ENCODE results near the gene SRRM3. TPM values are rescaled to one million over a fixed set of nuclear protein-coding genes. Genes with fewer than 3 reads are reported as not detected.

SRRM3 gene
- polyA plus RNA-seq, 2 of the 4 experiments (the other 2 are of a cell fraction), result 2.4 to 7.0 TPM

DNA sequence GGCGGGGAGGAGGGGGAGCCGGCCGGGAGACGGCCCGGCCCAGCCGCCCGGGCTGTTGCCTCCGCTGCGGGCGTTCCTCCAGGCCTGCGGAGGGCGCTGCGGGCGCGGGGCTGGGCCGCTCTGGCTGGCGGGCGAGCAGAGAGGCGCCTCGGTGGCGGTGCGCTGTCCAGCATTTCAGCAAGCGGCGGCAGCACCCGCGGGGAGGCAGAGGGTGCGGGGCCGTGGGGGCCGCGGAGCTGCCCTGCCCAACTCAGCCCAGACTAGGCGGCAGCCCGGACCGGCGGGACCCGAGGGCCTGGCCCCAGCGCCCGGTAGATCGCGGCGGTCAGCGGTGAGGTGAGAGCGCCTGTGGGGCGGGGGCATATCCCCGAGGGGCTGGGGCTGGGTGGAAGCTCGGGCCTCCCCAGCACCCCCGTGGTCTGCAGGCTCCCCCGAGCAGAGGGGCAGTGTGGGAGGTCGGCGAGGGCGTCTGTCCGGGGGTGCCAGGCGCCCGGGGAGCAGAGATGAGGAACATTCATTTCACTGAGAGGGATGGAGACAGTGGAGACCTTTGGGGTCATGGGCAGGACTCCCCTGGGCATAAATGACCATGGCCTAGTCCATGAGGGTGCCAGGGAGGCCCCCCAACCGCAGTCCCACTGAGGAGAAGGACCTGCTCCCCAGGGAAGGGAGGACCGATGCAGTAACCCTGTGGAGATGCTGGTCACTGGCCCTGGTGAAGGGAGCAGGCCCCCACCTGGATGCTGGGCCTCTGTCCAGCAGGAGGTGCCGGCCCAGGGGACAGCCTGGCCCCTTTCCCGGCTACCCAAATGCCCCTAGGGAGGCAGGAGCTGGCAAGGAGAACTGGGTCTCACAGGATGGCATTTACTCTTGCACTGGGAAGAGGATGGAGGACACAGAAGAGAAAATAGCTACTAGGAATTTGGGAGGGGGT is at the start of gene SRRM3 (continued):
- TF ChIP-seq, protein P1, sequence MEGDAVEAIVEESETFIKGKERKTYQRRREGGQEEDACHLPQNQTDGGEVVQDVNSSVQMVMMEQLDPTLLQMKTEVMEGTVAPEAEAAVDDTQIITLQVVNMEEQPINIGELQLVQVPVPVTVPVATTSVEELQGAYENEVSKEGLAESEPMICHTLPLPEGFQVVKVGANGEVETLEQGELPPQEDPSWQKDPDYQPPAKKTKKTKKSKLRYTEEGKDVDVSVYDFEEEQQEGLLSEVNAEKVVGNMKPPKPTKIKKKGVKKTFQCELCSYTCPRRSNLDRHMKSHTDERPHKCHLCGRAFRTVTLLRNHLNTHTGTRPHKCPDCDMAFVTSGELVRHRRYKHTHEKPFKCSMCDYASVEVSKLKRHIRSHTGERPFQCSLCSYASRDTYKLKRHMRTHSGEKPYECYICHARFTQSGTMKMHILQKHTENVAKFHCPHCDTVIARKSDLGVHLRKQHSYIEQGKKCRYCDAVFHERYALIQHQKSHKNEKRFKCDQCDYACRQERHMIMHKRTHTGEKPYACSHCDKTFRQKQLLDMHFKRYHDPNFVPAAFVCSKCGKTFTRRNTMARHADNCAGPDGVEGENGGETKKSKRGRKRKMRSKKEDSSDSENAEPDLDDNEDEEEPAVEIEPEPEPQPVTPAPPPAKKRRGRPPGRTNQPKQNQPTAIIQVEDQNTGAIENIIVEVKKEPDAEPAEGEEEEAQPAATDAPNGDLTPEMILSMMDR (IDR thresholded peaks at IDR 0.05), result peak; percentile 73
- TF ChIP-seq ZC3H11A (IDR thresholded peaks at IDR 0.05) (no peak), CEBPB (IDR thresholded peaks at IDR 0.05) (no peak), RARB (CRISPR knock-in tag; IDR thresholded peaks at IDR 0.05) (no peak), FOSL2 (IDR thresholded peaks at IDR 0.05) (no peak), FOSL2 (CRISPR knock-in tag; IDR thresholded peaks at IDR 0.05) (peak; percentile 28; the same call in 1 of the 2 replicates), NFE2L2 (conservative IDR thresholded peaks at IDR 0.05; ENCODE audit: low read length) (no peak), CBX2 (IDR thresholded peaks at IDR 0.05; ENCODE audit: borderline replicate concordance, low read depth) (no peak), MAZ (IDR thresholded peaks at IDR 0.05; ENCODE audit: borderline replicate concordance, low read depth, low read length) (no peak), NPAS2 (CRISPR knock-in tag; IDR thresholded peaks at IDR 0.05; ENCODE audit: borderline replicate concordance) (no peak), RFX5 (IDR thresholded peaks at IDR 0.05) (no peak), CHD2 (IDR thresholded peaks at IDR 0.05; ENCODE audit: low read length, partially characterized antibody) (no peak), CHD4 (IDR thresholded peaks at IDR 0.05; ENCODE audit: borderline replicate concordance) (no peak), HEYL (CRISPR knock-in tag; IDR thresholded peaks at IDR 0.05) (0 out of 2 replicates have a peak, but pooled peaks have one; percentile 60), ZNF302 (CRISPR knock-in tag; IDR thresholded peaks at IDR 0.05) (no peak), GATA3 (IDR thresholded peaks at IDR 0.05; ENCODE audit: borderline replicate concordance) (peak; percentile 24; the same call in 1 of the 2 replicates), SMC3 (IDR thresholded peaks at IDR 0.05) (peak; percentile 63), RAD21 (conservative IDR thresholded peaks at IDR 0.05 in 1 of 2, IDR thresholded peaks at IDR 0.05 in 1 of 2) (peak in 1 of 2 experiments; percentile 41; a peak in 2 of 5 replicates), PHF8 (IDR thresholded peaks at IDR 0.05; ENCODE audit: borderline replicate concordance, low read depth) (no peak), HOXA7 (CRISPR knock-in tag; IDR thresholded peaks at IDR 0.05) (no peak), MYC (IDR thresholded peaks at IDR 0.05; ENCODE audit: borderline replicate concordance, low read length) (no peak), TP53 (CRISPR knock-in tag; IDR thresholded peaks at IDR 0.05) (no peak), HOXB13 (CRISPR knock-in tag; IDR thresholded peaks at IDR 0.05; ENCODE audit: low read depth) (peak; percentile 67; the same call in 1 of the 2 replicates), KDM1A (IDR thresholded peaks at IDR 0.05; ENCODE audit: low read depth) (no peak), EHMT2 (IDR thresholded peaks at IDR 0.05; ENCODE audit: low read depth) (peak; percentile 71; the same call in 1 of the 2 replicates)
- TF ChIP-seq, protein P2, sequence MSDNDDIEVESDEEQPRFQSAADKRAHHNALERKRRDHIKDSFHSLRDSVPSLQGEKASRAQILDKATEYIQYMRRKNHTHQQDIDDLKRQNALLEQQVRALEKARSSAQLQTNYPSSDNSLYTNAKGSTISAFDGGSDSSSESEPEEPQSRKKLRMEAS (IDR thresholded peaks at IDR 0.05), result peak; percentile 62
- TF ChIP-seq, protein P3, sequence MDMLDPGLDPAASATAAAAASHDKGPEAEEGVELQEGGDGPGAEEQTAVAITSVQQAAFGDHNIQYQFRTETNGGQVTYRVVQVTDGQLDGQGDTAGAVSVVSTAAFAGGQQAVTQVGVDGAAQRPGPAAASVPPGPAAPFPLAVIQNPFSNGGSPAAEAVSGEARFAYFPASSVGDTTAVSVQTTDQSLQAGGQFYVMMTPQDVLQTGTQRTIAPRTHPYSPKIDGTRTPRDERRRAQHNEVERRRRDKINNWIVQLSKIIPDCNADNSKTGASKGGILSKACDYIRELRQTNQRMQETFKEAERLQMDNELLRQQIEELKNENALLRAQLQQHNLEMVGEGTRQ (IDR thresholded peaks at IDR 0.05), result no peak
- TF ChIP-seq, protein P4, sequence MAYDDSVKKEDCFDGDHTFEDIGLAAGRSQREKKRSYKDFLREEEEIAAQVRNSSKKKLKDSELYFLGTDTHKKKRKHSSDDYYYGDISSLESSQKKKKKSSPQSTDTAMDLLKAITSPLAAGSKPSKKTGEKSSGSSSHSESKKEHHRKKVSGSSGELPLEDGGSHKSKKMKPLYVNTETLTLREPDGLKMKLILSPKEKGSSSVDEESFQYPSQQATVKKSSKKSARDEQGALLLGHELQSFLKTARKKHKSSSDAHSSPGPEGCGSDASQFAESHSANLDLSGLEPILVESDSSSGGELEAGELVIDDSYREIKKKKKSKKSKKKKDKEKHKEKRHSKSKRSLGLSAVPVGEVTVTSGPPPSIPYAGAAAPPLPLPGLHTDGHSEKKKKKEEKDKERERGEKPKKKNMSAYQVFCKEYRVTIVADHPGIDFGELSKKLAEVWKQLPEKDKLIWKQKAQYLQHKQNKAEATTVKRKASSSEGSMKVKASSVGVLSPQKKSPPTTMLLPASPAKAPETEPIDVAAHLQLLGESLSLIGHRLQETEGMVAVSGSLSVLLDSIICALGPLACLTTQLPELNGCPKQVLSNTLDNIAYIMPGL (CRISPR knock-in tag; IDR thresholded peaks at IDR 0.05; ENCODE audit: borderline replicate concordance), result no peak
- TF ChIP-seq, protein P5, sequence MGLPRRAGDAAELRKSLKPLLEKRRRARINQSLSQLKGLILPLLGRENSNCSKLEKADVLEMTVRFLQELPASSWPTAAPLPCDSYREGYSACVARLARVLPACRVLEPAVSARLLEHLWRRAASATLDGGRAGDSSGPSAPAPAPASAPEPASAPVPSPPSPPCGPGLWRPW (IDR thresholded peaks at IDR 0.05), result no peak
- TF ChIP-seq, protein P6, sequence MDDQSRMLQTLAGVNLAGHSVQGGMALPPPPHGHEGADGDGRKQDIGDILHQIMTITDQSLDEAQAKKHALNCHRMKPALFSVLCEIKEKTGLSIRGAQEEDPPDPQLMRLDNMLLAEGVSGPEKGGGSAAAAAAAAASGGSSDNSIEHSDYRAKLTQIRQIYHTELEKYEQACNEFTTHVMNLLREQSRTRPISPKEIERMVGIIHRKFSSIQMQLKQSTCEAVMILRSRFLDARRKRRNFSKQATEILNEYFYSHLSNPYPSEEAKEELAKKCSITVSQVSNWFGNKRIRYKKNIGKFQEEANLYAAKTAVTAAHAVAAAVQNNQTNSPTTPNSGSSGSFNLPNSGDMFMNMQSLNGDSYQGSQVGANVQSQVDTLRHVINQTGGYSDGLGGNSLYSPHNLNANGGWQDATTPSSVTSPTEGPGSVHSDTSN (IDR thresholded peaks at IDR 0.05), result no peak
